ENCODE data around the gene INSYN2A. TPM values are rescaled to one million over a fixed set of nuclear protein-coding genes. Genes with fewer than 3 reads are reported as not detected.

Gene INSYN2A
- total and polyA plus RNA-seq, 2 of the 13 experiments (the other 11 are each of a cell fraction or from before 2014, with no cell fraction given) = not detected

DNA sequence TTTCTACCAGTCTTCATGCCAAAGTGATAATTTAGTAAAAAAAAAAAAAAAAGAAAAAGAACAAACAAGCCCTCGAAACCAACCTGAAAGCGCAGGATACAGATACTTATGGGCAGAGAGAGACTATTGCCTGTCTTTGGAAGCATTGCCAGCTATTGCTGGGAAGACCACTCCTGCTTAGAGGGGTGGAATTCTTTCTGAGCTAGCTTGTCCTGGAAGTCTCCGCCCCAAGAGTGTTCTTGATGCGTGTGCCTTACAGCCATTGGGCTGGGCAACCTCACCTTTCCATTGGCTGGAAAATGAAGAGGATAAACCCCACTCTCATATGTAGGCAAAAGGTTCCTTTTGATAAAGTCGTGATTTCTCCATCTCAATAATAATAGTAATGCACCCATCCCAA is 19.9 kb upstream of the INSYN2A start (continued):
- TF ChIP-seq, protein P1, sequence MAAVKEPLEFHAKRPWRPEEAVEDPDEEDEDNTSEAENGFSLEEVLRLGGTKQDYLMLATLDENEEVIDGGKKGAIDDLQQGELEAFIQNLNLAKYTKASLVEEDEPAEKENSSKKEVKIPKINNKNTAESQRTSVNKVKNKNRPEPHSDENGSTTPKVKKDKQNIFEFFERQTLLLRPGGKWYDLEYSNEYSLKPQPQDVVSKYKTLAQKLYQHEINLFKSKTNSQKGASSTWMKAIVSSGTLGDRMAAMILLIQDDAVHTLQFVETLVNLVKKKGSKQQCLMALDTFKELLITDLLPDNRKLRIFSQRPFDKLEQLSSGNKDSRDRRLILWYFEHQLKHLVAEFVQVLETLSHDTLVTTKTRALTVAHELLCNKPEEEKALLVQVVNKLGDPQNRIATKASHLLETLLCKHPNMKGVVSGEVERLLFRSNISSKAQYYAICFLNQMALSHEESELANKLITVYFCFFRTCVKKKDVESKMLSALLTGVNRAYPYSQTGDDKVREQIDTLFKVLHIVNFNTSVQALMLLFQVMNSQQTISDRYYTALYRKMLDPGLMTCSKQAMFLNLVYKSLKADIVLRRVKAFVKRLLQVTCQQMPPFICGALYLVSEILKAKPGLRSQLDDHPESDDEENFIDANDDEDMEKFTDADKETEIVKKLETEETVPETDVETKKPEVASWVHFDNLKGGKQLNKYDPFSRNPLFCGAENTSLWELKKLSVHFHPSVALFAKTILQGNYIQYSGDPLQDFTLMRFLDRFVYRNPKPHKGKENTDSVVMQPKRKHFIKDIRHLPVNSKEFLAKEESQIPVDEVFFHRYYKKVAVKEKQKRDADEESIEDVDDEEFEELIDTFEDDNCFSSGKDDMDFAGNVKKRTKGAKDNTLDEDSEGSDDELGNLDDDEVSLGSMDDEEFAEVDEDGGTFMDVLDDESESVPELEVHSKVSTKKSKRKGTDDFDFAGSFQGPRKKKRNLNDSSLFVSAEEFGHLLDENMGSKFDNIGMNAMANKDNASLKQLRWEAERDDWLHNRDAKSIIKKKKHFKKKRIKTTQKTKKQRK (IDR thresholded peaks at IDR 0.05; ENCODE audit: low read length) = no peak
- TF ChIP-seq ZNF331 (CRISPR knock-in tag; IDR thresholded peaks at IDR 0.05) (no peak), MTA1 (CRISPR knock-in tag; IDR thresholded peaks at IDR 0.05; ENCODE audit: borderline replicate concordance) (no peak), ZNF564 (CRISPR knock-in tag; IDR thresholded peaks at IDR 0.05) (no peak), ZBTB1 (CRISPR knock-in tag; IDR thresholded peaks at IDR 0.05; ENCODE audit: borderline replicate concordance) (no peak), ZNF510 (CRISPR knock-in tag; IDR thresholded peaks at IDR 0.05; ENCODE audit: low read depth) (no peak), ZNF567 (CRISPR knock-in tag; IDR thresholded peaks at IDR 0.05; ENCODE audit: borderline replicate concordance) (no peak), ZNF44 (CRISPR knock-in tag; IDR thresholded peaks at IDR 0.05) (no peak), ZFP36L1 (CRISPR knock-in tag; IDR thresholded peaks at IDR 0.05) (no peak)
- TF ChIP-seq, protein P2, sequence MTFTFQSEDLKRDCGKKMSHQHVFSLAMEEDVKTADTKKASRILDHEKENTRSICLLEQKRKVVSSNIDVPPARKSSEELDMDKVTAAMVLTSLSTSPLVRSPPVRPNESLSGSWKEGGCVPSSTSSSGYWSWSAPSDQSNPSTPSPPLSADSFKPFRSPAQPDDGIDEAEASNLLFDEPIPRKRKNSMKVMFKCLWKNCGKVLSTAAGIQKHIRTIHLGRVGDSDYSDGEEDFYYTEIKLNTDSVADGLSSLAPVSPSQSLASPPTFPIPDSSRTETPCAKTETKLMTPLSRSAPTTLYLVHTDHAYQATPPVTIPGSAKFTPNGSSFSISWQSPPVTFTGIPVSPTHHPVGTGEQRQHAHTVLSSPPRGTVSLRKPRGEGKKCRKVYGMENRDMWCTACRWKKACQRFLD (CRISPR knock-in tag; IDR thresholded peaks at IDR 0.05; ENCODE audit: borderline replicate concordance) = no peak

Data from HepG2 (cell line).